Gastrocnemius medialis (tissue), 4 donors: Measurements from ENCODE around the gene CD3E.

Source experiments
- CTCF ChIP-seq, 5 experiments: fragments of 450-650 bp in 3 of 5; fragments of 200-600 bp in 2 of 5; sonication (generic) in 2 of 5; IDR thresholded peaks in 4 of 5; conservative IDR thresholded peaks in 1 of 5; 1 replicate in 4 of 5; 2 replicates in 1 of 5; pipeline ENCODE4 v1.5.1; 2016 to 2019; ENCODE audit warnings: antibody characterized with exemption in 5 of 5, mild to moderate bottlenecking in 3 of 5, moderate library complexity in 3 of 5
- POLR2A ChIP-seq, 2 donors: fragments of 450-650 bp; IDR thresholded peaks; one replicate each; pipeline ENCODE4 v1.6.1; 2017; ENCODE audit warnings: antibody characterized with exemption in 2 of 2, mild to moderate bottlenecking in 2 of 2, moderate library complexity in 2 of 2

GRCh38 chr11:118349475-118349874 is 44.9 kb downstream of the CD3E start:
- TF ChIP-seq CTCF (IDR thresholded peaks at IDR 0.05 in 4 of 5, conservative IDR thresholded peaks at IDR 0.05 in 1 of 5) (no peak), POLR2A (IDR thresholded peaks at IDR 0.05) (no peak)
